CD14-positive monocyte (primary cell): ENCODE results near the gene CASP9. TPM values are rescaled to one million over a fixed set of nuclear protein-coding genes. Genes with fewer than 3 reads are reported as not detected.
"Not testable (repeated sequence)": the region's sequence is repeated elsewhere in the genome, so short reads cannot be mapped to it uniquely, and the experiment has no call there.

Source experiments
- DNase-seq, 3 donors: peaks; one replicate each; pipeline ENCODE4 v3.0.0-alpha.2; 2011 to 2022
- H2AFZ ChIP-seq: 2 replicates; pipeline ENCODE4 v1.6.0; 2012; ENCODE audit warnings: mild to moderate bottlenecking, low read depth, low read length, inconsistent platforms; ENCODE audit not compliant: insufficient read depth, poor library complexity, severe bottlenecking
- H3K27ac ChIP-seq, 2 donors: 1 replicate in 1 of 2; 2 replicates in 1 of 2; pipeline ENCODE4 v1.5.1; 2012 to 2013; ENCODE audit warnings: low read length in 2 of 2, control low read depth in 1 of 2, inconsistent platforms in 1 of 2, low read depth in 1 of 2, mild to moderate bottlenecking in 1 of 2
- H3K27me3 ChIP-seq, 2 donors: one replicate each; pipeline versions ENCODE4 v1.6.0 to v1.6.1; 2011 to 2013; ENCODE audit warnings: low read length in 2 of 2; ENCODE audit not compliant: control insufficient read depth in 2 of 2, insufficient read depth in 2 of 2
- H3K36me3 ChIP-seq, 2 donors: replicated peaks in 1 of 2; 1 replicate in 1 of 2; 2 replicates in 1 of 2; pipeline versions ENCODE4 v1.5.1 to v1.6.1; 2012 to 2013; ENCODE audit warnings: low read length in 2 of 2, control low read depth in 1 of 2, inconsistent platforms in 1 of 2, mild to moderate bottlenecking in 1 of 2; ENCODE audit not compliant: insufficient read depth in 2 of 2, control insufficient read depth in 1 of 2
- H3K4me1 ChIP-seq, 2 donors: 1 replicate in 1 of 2; 2 replicates in 1 of 2; pipeline versions ENCODE4 v1.5.1 to v1.6.1; 2012 to 2013; ENCODE audit warnings: low read length in 2 of 2, control low read depth in 1 of 2, inconsistent platforms in 1 of 2, mild to moderate bottlenecking in 1 of 2, moderate library complexity in 1 of 2; ENCODE audit not compliant: insufficient read depth in 2 of 2, control insufficient read depth in 1 of 2
- H3K4me2 ChIP-seq: replicated peaks from 2 replicates; pipeline ENCODE3; 2012; ENCODE audit warnings: low read length, moderate library complexity, mild to moderate bottlenecking; ENCODE audit not compliant: poor library complexity, severe bottlenecking; ENCODE audit errors: extremely low read depth
- H3K4me3 ChIP-seq, 3 experiments: fragments of 200-600 bp in 1 of 3; sonication (generic) in 1 of 3; replicated peaks in 1 of 3; 1 replicate in 2 of 3; 2 replicates in 1 of 3; pipeline ENCODE4 v1.5.1; 2011 to 2013; ENCODE audit warnings: low read length in 3 of 3, mild to moderate bottlenecking in 3 of 3, control low read depth in 2 of 3, low read depth in 2 of 3, inconsistent platforms in 1 of 3, moderate library complexity in 1 of 3
- H3K79me2 ChIP-seq: 2 replicates; pipeline ENCODE4 v1.6.0; 2012; ENCODE audit warnings: mild to moderate bottlenecking, control low read depth, inconsistent platforms, low read length, moderate library complexity; ENCODE audit not compliant: insufficient read depth
- H3K9ac ChIP-seq: 2 replicates; pipeline ENCODE4 v1.6.0; 2017; ENCODE audit warnings: low read length, mild to moderate bottlenecking; ENCODE audit not compliant: insufficient read depth, poor library complexity, severe bottlenecking
- H3K9me3 ChIP-seq, 2 donors: replicated peaks in 1 of 2; 1 replicate in 1 of 2; 2 replicates in 1 of 2; pipeline versions ENCODE4 v1.5.1 to v1.6.1; 2012 to 2013; ENCODE audit warnings: low read length in 2 of 2, control low read depth in 1 of 2; ENCODE audit not compliant: control insufficient read depth in 1 of 2, insufficient read depth in 1 of 2
- H4K20me1 ChIP-seq: 2 replicates; pipeline ENCODE4 v1.6.0; 2012; ENCODE audit warnings: mild to moderate bottlenecking, low read length, control low read depth, moderate library complexity; ENCODE audit not compliant: insufficient read depth
- H3K27ac Mint-ChIP-seq, 7 donors: one replicate each; pipeline ENCODE4 v1.8.0; 2020; ENCODE audit warnings: mild to moderate bottlenecking in 7 of 7, mixed read lengths in 7 of 7, moderate library complexity in 6 of 7, inconsistent platforms in 2 of 7
- H3K27me3 Mint-ChIP-seq, 3 donors: one replicate each; pipeline ENCODE4 v1.8.0; 2021 to 2022; ENCODE audit warnings: low read depth in 3 of 3, mild to moderate bottlenecking in 3 of 3, mixed read lengths in 3 of 3, moderate library complexity in 3 of 3, inconsistent platforms in 1 of 3
- H3K36me3 Mint-ChIP-seq, 2 donors: one replicate each; pipeline ENCODE4 v1.8.0; 2020; ENCODE audit warnings: mixed read lengths in 2 of 2, inconsistent platforms in 1 of 2, mild to moderate bottlenecking in 1 of 2
- H3K4me1 Mint-ChIP-seq: one replicate; pipeline ENCODE4 v1.8.0; 2020; ENCODE audit warnings: mild to moderate bottlenecking, mixed read lengths
- H3K4me3 Mint-ChIP-seq, 2 donors: one replicate each; pipeline ENCODE4 v1.8.0; 2020; ENCODE audit warnings: mild to moderate bottlenecking in 2 of 2, mixed read lengths in 2 of 2, moderate library complexity in 1 of 2
- H3K9me3 Mint-ChIP-seq, 7 donors: one replicate each; pipeline ENCODE4 v1.8.0; 2020 to 2022; ENCODE audit warnings: mixed read lengths in 7 of 7, mild to moderate bottlenecking in 6 of 7, moderate library complexity in 6 of 7, inconsistent platforms in 2 of 7
- CTCF ChIP-seq: fragments of 200-600 bp; IDR thresholded peaks from one replicate; pipeline ENCODE4 v1.8.0; 2022; ENCODE audit warnings: antibody characterized with exemption, mild to moderate bottlenecking
- WGBS: methylation state at CpG from one replicate; pipeline ENCODE4 v1.1.5; 2013; ENCODE audit warnings: missing lambda C conversion rate; ENCODE audit not compliant: insufficient coverage; 5-methylcytosine and 5-hydroxymethylcytosine counted together
- intact Hi-C, 2 donors: fragments of 100-400 bp; cut with micrococcal nuclease; formaldehyde crosslinking; loops; one replicate each; pipeline versions ENCODE4 v1.15.0 to v1.15.1; 2023
- polyA plus RNA-seq, 3 donors: library from polyadenylated mRNA; depleted of rRNA in 1 of 3; unstranded in 2 of 3; stranded (reverse) in 1 of 3; fragments of 300-500 nt in 2 of 3; fragments of >200 nt in 1 of 3; fragmentation: Illumina TruSeq in 2 of 3; gene quantifications; 1 replicate in 2 of 3; 2 replicates in 1 of 3; pipeline ENCODE4 v1.2.3, GENCODE V29; 2012 to 2021

The CASP9 gene
- polyA plus RNA-seq, 3 donors = 15.1 to 21.5 (median 21.0) TPM

- TF ChIP-seq CTCF = no peak
- H3K36me3 ChIP-seq = no peaks in the 10 kb centered on the region
- H3K79me2 ChIP-seq = no peaks in the 10 kb centered on the region
- H3K4me1 ChIP-seq = no peaks in the 10 kb centered on the region
- H3K4me2 ChIP-seq = no peak overlapping the region
- Mint-ChIP-seq H3K4me1 (peaks cover 2% of the 10 kb centered on the region), H3K4me3 (no peak overlapping the region), H3K36me3 (peaks cover 8 to 12% of the 10 kb centered on the region in 2 donors), H3K27me3 (peaks cover 0 to 3% (median 0%) of the 10 kb centered on the region in 3 donors), H3K9me3 (peaks cover 0 to 4% (median 0%) of the 10 kb centered on the region in 7 donors), H3K27ac (no peak overlapping the region)
- H3K4me3 ChIP-seq = no peak overlapping the region
- no peaks in the 10 kb centered on the region for H3K9me3 ChIP-seq
- intact Hi-C loops = no loop called here
- H3K27ac ChIP-seq = no peak overlapping the region
- no peak overlapping the region for H3K9ac ChIP-seq
- 92% methylated on average over 2 of the region's 2 CpGs for WGBS
- no peaks in the 10 kb centered on the region for H3K27me3 ChIP-seq
- no peaks in the 10 kb centered on the region for H4K20me1 ChIP-seq
- no peak for DNase-seq
- H2AFZ ChIP-seq = no peak overlapping the region
These were observed 40.0 kb downstream of the CASP9 start for GRCh38 chr1:15483971-15484370.

- intact Hi-C loops, H3K4me1 Mint-ChIP-seq: not testable (repeated sequence)
These were observed 41.0 kb downstream of the CASP9 start for GRCh38 chr1:15482983-15483543.

GRCh38 chr1:15482455-15482854 is 41.6 kb downstream of the CASP9 start:
- H3K36me3 Mint-ChIP-seq = peaks cover 8 to 12% of the 10 kb centered on the region in 2 donors
- H3K4me1 ChIP-seq, H3K4me3 ChIP-seq, H2AFZ ChIP-seq, H3K9me3 ChIP-seq, H3K27me3 ChIP-seq, H4K20me1 ChIP-seq, DNase-seq, H3K27ac ChIP-seq, H3K36me3 ChIP-seq, H3K4me2 ChIP-seq, H3K9me3 Mint-ChIP-seq, H3K4me3 Mint-ChIP-seq, H3K9ac ChIP-seq, H3K4me1 Mint-ChIP-seq, intact Hi-C loops, H3K79me2 ChIP-seq, H3K27me3 Mint-ChIP-seq: not testable (repeated sequence)
- 92% methylated on average over 2 of the region's 6 CpGs for WGBS
- H3K27ac Mint-ChIP-seq = peak overlapping the region in 1 of 7 donors; percentile 68

More at GRCh38 chr1:15482983-15483543, 41.0 kb downstream of the CASP9 start:
- H3K27me3 Mint-ChIP-seq, H3K4me2 ChIP-seq, H3K9me3 ChIP-seq, H4K20me1 ChIP-seq, H2AFZ ChIP-seq, H3K9me3 Mint-ChIP-seq, DNase-seq, H3K4me3 ChIP-seq, H3K27me3 ChIP-seq, H3K9ac ChIP-seq, H3K27ac ChIP-seq, H3K79me2 ChIP-seq, H3K4me1 ChIP-seq, H3K4me3 Mint-ChIP-seq, H3K36me3 ChIP-seq: not testable (repeated sequence)
- WGBS = 93% methylated on average over 8 of the region's 16 CpGs
- Mint-ChIP-seq H3K36me3 (peaks cover 8 to 12% of the 10 kb centered on the region in 2 donors), H3K27ac (peak overlapping the region in 1 of 7 donors; percentile 54)
